OCI-LY3 (cell line): ENCODE results near the gene SCGB1D1.
"Not testable (repeated sequence)": the region's sequence is repeated elsewhere in the genome, so short reads cannot be mapped to it uniquely, and the experiment has no call there.

Experiments
- EZH2phosphoT487 ChIP-seq: fragments of 200-600 bp; shearing (Covaris generic); IDR thresholded peaks from 2 replicates; pipeline ENCODE4 v1.6.1; 2018; ENCODE audit warnings: antibody characterized with exemption, mixed run types, low read depth
- TF ChIP-seq, protein P1 (sequence below): fragments of 200-600, 300-600 bp; sonication (generic); IDR thresholded peaks from 2 replicates; pipeline ENCODE4 v1.5.1; 2014; ENCODE audit warnings: antibody characterized with exemption, low read length, low read depth

- TF ChIP-seq, protein P1, sequence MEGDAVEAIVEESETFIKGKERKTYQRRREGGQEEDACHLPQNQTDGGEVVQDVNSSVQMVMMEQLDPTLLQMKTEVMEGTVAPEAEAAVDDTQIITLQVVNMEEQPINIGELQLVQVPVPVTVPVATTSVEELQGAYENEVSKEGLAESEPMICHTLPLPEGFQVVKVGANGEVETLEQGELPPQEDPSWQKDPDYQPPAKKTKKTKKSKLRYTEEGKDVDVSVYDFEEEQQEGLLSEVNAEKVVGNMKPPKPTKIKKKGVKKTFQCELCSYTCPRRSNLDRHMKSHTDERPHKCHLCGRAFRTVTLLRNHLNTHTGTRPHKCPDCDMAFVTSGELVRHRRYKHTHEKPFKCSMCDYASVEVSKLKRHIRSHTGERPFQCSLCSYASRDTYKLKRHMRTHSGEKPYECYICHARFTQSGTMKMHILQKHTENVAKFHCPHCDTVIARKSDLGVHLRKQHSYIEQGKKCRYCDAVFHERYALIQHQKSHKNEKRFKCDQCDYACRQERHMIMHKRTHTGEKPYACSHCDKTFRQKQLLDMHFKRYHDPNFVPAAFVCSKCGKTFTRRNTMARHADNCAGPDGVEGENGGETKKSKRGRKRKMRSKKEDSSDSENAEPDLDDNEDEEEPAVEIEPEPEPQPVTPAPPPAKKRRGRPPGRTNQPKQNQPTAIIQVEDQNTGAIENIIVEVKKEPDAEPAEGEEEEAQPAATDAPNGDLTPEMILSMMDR, result not testable (repeated sequence)
- TF ChIP-seq EZH2phosphoT487, result not testable (repeated sequence)
Observed at GRCh38 chr11:62206276-62207066, 16.5 kb downstream of the SCGB1D1 start.
